Tibial nerve (tissue), 3 donors: ENCODE measurements around the gene ZBTB34.

ENCODE experiments used
- POLR2A ChIP-seq, 2 donors: fragments of 450-650 bp; IDR thresholded peaks; one replicate each; pipeline ENCODE4 v1.6.1; 2017; ENCODE audit warnings: antibody characterized with exemption in 2 of 2, mild to moderate bottlenecking in 2 of 2, moderate library complexity in 2 of 2
- TF ChIP-seq, protein P1 (sequence below), 5 experiments: fragments of 200-600 bp in 3 of 5; fragments of 450-650 bp in 2 of 5; sonication (generic) in 3 of 5; IDR thresholded peaks; one replicate each; pipeline ENCODE4 v1.5.1; 2016 to 2019; ENCODE audit warnings: antibody characterized with exemption in 5 of 5, mild to moderate bottlenecking in 3 of 5, moderate library complexity in 2 of 5

DNA sequence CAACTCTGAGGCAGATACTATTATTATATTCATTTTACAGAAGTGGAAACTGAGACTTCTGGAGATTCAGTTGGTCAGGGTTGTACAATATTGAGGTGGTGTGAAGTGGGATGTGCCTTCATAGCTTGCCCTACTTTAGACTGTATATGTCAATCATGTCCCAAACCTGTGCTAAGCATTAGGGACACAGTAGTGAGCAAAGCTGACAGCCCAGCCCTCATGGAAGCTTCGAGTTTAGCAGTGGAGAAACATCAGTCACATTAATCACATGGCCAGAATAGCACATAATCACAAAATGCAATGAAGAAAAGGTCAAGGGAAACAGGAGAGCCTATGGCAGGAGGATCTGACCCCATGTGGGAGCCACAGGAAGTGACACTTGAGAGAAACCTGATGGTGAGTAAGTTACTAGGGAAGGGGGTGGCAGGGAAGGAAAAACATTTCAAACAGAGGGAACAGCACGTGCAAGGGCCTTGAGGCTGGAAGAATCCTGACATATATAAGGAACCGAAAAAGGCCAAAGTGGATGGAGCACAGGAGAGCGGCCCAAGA is 33.7 kb downstream of the ZBTB34 start:
- TF ChIP-seq, protein P1, sequence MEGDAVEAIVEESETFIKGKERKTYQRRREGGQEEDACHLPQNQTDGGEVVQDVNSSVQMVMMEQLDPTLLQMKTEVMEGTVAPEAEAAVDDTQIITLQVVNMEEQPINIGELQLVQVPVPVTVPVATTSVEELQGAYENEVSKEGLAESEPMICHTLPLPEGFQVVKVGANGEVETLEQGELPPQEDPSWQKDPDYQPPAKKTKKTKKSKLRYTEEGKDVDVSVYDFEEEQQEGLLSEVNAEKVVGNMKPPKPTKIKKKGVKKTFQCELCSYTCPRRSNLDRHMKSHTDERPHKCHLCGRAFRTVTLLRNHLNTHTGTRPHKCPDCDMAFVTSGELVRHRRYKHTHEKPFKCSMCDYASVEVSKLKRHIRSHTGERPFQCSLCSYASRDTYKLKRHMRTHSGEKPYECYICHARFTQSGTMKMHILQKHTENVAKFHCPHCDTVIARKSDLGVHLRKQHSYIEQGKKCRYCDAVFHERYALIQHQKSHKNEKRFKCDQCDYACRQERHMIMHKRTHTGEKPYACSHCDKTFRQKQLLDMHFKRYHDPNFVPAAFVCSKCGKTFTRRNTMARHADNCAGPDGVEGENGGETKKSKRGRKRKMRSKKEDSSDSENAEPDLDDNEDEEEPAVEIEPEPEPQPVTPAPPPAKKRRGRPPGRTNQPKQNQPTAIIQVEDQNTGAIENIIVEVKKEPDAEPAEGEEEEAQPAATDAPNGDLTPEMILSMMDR (IDR thresholded peaks at IDR 0.05) = no peak
- no peak for TF ChIP-seq POLR2A (IDR thresholded peaks at IDR 0.05)
